ENCODE data around the gene KCP. TPM values are rescaled to one million over a fixed set of nuclear protein-coding genes. Genes with fewer than 3 reads are reported as not detected.
A peak's percentile ranks its signal among the peaks of the same experiment; 100 is the strongest.

The KCP gene
- polyA plus RNA-seq, 1 donor (not counting 4 experiments of a cell fraction or from before 2014, with no cell fraction given) = not detected

GRCh38 chr7:128894101-128894440 lies 16.4 kb downstream of the KCP start:
- no peak overlapping the region for H3K9ac ChIP-seq (ENCODE audit: control insufficient read depth, extremely low read depth, insufficient read depth, low read length)
- H3K9me1 ChIP-seq (ENCODE audit: control insufficient read depth, extremely low read depth, insufficient read depth, low read length) = no peaks in the 10 kb centered on the region
- H3K27me3 ChIP-seq (ENCODE audit: control insufficient read depth, extremely low read depth, insufficient read depth, low read length) = no peaks in the 10 kb centered on the region
- H3K4me1 ChIP-seq (ENCODE audit: control insufficient read depth, extremely low read depth, insufficient read depth, low read length) = peaks cover 37% of the 10 kb centered on the region
- H3K4me2 ChIP-seq (ENCODE audit: control insufficient read depth, extremely low read depth, insufficient read depth, low read depth, low read length) = no peak overlapping the region
- no peaks in the 10 kb centered on the region for H4K20me1 ChIP-seq (ENCODE audit: control insufficient read depth, extremely low read depth, insufficient read depth, low read length)
- no peaks in the 10 kb centered on the region for H3K79me2 ChIP-seq (ENCODE audit: control insufficient read depth, insufficient read depth, low read length)
- no peak overlapping the region for H3K27ac ChIP-seq (ENCODE audit: control insufficient read depth, insufficient read depth, low read length)
- no peak overlapping the region for H2AFZ ChIP-seq (ENCODE audit: control insufficient read depth, low read length)
- no peak for FAIRE-seq
- dilution Hi-C loops (cut with MboI; ENCODE audit: extremely low pct_ligation_motif_present, low sequenced_read_pairs) = no loop called here
- H3K36me3 ChIP-seq (ENCODE audit: control insufficient read depth in 2 of 2, extremely low read depth in 1 of 2, insufficient read depth in 2 of 2, low read length in 2 of 2) = no peaks in the 10 kb centered on the region
- DNase-seq (ENCODE audit: low read depth, low spot score) = no peak
- H3K9me3 ChIP-seq (ENCODE audit: control insufficient read depth, low read depth, low read length) = no peaks in the 10 kb centered on the region
- no peak overlapping the region for H3K4me3 ChIP-seq (ENCODE audit: control insufficient read depth in 2 of 3, extremely low read depth in 1 of 3, insufficient read depth in 2 of 3, low read depth in 1 of 3, low read length in 3 of 3)
- TF ChIP-seq, protein P1, sequence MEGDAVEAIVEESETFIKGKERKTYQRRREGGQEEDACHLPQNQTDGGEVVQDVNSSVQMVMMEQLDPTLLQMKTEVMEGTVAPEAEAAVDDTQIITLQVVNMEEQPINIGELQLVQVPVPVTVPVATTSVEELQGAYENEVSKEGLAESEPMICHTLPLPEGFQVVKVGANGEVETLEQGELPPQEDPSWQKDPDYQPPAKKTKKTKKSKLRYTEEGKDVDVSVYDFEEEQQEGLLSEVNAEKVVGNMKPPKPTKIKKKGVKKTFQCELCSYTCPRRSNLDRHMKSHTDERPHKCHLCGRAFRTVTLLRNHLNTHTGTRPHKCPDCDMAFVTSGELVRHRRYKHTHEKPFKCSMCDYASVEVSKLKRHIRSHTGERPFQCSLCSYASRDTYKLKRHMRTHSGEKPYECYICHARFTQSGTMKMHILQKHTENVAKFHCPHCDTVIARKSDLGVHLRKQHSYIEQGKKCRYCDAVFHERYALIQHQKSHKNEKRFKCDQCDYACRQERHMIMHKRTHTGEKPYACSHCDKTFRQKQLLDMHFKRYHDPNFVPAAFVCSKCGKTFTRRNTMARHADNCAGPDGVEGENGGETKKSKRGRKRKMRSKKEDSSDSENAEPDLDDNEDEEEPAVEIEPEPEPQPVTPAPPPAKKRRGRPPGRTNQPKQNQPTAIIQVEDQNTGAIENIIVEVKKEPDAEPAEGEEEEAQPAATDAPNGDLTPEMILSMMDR (optimal IDR thresholded peaks at IDR 0.05 in 1 of 3, IDR thresholded peaks at IDR 0.05 in 1 of 3, conservative IDR thresholded peaks at IDR 0.05 in 1 of 3; ENCODE audit: extremely low read depth in 1 of 3, insufficient read depth in 2 of 3, low read length in 3 of 3) = no peak
- TF ChIP-seq EZH2 (IDR thresholded peaks at IDR 0.05; ENCODE audit: low read length) = no peak

DNA sequence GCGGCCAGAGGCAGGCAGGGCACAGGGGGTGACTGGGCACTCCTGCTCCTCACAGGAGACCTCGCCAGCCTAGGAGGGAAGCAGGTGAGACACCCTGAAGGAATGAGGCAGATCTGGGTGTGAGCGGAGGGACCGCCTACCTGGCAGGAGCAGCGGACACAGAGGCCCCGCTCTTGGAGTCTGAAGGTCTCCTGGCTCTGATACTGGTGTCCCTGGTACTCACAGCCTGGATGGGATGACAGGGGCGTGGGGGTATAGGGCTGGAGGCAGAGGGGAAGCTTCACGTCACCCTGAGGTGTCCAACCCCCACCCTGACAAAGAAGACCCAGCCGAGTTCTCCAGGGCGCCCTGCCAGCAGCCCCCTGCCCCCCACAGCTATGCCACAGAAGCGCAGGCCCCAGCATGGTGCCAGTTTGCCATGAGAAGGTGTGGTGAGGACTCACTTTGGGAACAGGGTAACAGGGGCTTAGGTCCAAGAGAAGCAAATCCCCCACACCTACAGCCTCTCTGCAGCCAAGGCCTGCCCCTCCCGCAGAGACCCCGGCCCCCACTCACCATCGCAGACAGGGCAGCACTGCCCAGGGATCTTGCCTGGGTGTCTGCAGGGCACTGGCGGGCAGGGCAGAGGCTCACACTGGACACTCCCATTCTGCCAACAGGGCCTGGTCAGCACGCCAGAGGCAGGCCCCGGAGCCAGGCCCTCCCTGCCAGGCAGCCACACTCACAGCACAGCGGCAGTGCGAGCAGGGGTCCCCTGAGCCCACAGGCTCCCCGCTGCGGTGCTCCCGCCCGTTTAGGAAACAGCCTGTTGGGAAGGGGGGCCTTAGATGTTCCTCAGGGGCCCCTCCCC lies 17.0 kb downstream of the KCP start:
- peaks cover 37% of the 10 kb centered on the region for H3K4me1 ChIP-seq (ENCODE audit: control insufficient read depth, extremely low read depth, insufficient read depth, low read length)
- no peaks in the 10 kb centered on the region for H3K9me3 ChIP-seq (ENCODE audit: control insufficient read depth, low read depth, low read length)
- H3K27ac ChIP-seq (ENCODE audit: control insufficient read depth, insufficient read depth, low read length) = peak overlapping the region; percentile 10
- TF ChIP-seq EZH2 (IDR thresholded peaks at IDR 0.05; ENCODE audit: low read length) = no peak
- TF ChIP-seq, protein P1 (optimal IDR thresholded peaks at IDR 0.05 in 1 of 3, IDR thresholded peaks at IDR 0.05 in 1 of 3, conservative IDR thresholded peaks at IDR 0.05 in 1 of 3; ENCODE audit: extremely low read depth in 1 of 3, insufficient read depth in 2 of 3, low read length in 3 of 3) = no peak
- dilution Hi-C loops (cut with MboI; ENCODE audit: extremely low pct_ligation_motif_present, low sequenced_read_pairs) = no loop called here
- H4K20me1 ChIP-seq (ENCODE audit: control insufficient read depth, extremely low read depth, insufficient read depth, low read length) = no peaks in the 10 kb centered on the region
- H3K9ac ChIP-seq (ENCODE audit: control insufficient read depth, extremely low read depth, insufficient read depth, low read length) = peak overlapping the region; percentile 42
- no peaks in the 10 kb centered on the region for H3K27me3 ChIP-seq (ENCODE audit: control insufficient read depth, extremely low read depth, insufficient read depth, low read length)
- DNase-seq (ENCODE audit: low read depth, low spot score) (peak; percentile 79), FAIRE-seq (peak; percentile 81)
- no peak overlapping the region for H3K4me3 ChIP-seq (ENCODE audit: control insufficient read depth in 2 of 3, extremely low read depth in 1 of 3, insufficient read depth in 2 of 3, low read depth in 1 of 3, low read length in 3 of 3)
- no peaks in the 10 kb centered on the region for H3K79me2 ChIP-seq (ENCODE audit: control insufficient read depth, insufficient read depth, low read length)
- H3K4me2 ChIP-seq (ENCODE audit: control insufficient read depth, extremely low read depth, insufficient read depth, low read depth, low read length) = peak overlapping the region; percentile 67
- no peaks in the 10 kb centered on the region for H3K9me1 ChIP-seq (ENCODE audit: control insufficient read depth, extremely low read depth, insufficient read depth, low read length)
- no peaks in the 10 kb centered on the region for H3K36me3 ChIP-seq (ENCODE audit: control insufficient read depth in 2 of 2, extremely low read depth in 1 of 2, insufficient read depth in 2 of 2, low read length in 2 of 2)
- peak overlapping the region; percentile 64 for H2AFZ ChIP-seq (ENCODE audit: control insufficient read depth, low read length)

All from keratinocyte (primary cell).